HFFc6 (cell line): ENCODE measurements around the gene VHLL. TPM values are rescaled to one million over a fixed set of nuclear protein-coding genes. Genes with fewer than 3 reads are reported as not detected.
"Not testable (repeated sequence)": the region's sequence is repeated elsewhere in the genome, so short reads cannot be mapped to it uniquely, and the experiment has no call there.

Experiments
- DNase-seq: peaks from one replicate; pipeline ENCODE4 v3.0.0-alpha.2; 2018
- H3K27ac Mint-ChIP-seq: 2 replicates; pipeline ENCODE4 v1.8.0; 2020; ENCODE audit warnings: mild to moderate bottlenecking, mixed read lengths
- H3K27me3 Mint-ChIP-seq: 2 replicates; pipeline ENCODE4 v1.8.0; 2021; ENCODE audit warnings: mild to moderate bottlenecking, moderate library complexity, mixed read lengths; ENCODE audit not compliant: insufficient read depth
- H3K36me3 Mint-ChIP-seq: 2 replicates; pipeline ENCODE4 v1.8.0; 2021; ENCODE audit warnings: low read depth, mixed read lengths
- H3K4me1 Mint-ChIP-seq: 2 replicates; pipeline ENCODE4 v1.8.0; 2020; ENCODE audit warnings: low read depth, mixed read lengths
- H3K4me3 Mint-ChIP-seq: 2 replicates; pipeline ENCODE4 v1.8.0; 2020; ENCODE audit warnings: mild to moderate bottlenecking, moderate library complexity, mixed read lengths
- H3K9me3 Mint-ChIP-seq: 2 replicates; pipeline ENCODE4 v1.8.0; 2020; ENCODE audit warnings: mild to moderate bottlenecking, mixed read lengths
- CTCF ChIP-seq: fragments of 200-600 bp; sonication (generic); IDR thresholded peaks from 2 replicates; pipeline ENCODE4 v1.5.0; 2021; ENCODE audit warnings: antibody characterized with exemption, mild to moderate bottlenecking
- total RNA-seq, 6 experiments: library from RNA; stranded (reverse); fragmentation: NEBNext Ultra II Directional; extraction: Animal tissue kit (Norgen Biotek cat#: 25700); gene quantifications; 2 replicates in 1 of 6; 3 replicates in 5 of 6; pipeline ENCODE4 v1.2.3, GENCODE V29; 2021

The VHLL gene
- total RNA-seq, 6 experiments from 2014 or later: not detected

- Mint-ChIP-seq H3K9me3 (peaks cover 12% of the 10 kb centered on the region; the same call in 1 of the 2 replicates), H3K27ac (peak within 1 kb of the TSS; percentile 93), H3K4me1 (peaks cover 30% of the 10 kb centered on the region), H3K4me3 (peak within 1 kb of the TSS; percentile 97), H3K27me3 (peaks cover 4% of the 10 kb centered on the region), H3K36me3 (peaks cover 39% of the 10 kb centered on the region)
- peak; percentile 100 for DNase-seq
- no peak; the same call in 1 of the 2 replicates for TF ChIP-seq CTCF
These were observed 39.3 kb upstream of the VHLL start, which contains the start of the genes CCT3 and TSACC for GRCh38 chr1:156338180-156338976. Gene CCT3, minus strand, starts transcription at chr1:156338292. Its CDS starts 108 bp downstream, at chr1:156338184. Gene TSACC, plus strand, starts transcription at chr1:156338526. Its CDS starts 1,232 bp downstream, at chr1:156339758.

- peaks cover 41% of the 10 kb centered on the region for H3K36me3 Mint-ChIP-seq
- peaks cover 28% of the 10 kb centered on the region for H3K4me1 Mint-ChIP-seq
- peak overlapping the region; percentile 84 for H3K27ac Mint-ChIP-seq
- no peak for TF ChIP-seq CTCF
- no peak for DNase-seq
- H3K4me3 Mint-ChIP-seq: peak overlapping the region; percentile 97
- H3K9me3 Mint-ChIP-seq: peaks cover 12% of the 10 kb centered on the region; the same call in 1 of the 2 replicates
- H3K27me3 Mint-ChIP-seq: peaks cover 4% of the 10 kb centered on the region; the same call in 1 of the 2 replicates
These were observed 38.7 kb upstream of the VHLL start for GRCh38 chr1:156337888-156338179.

GRCh38 chr1:156337052-156337887, 38.2 kb upstream of the VHLL start:
- Mint-ChIP-seq H3K36me3 (peaks cover 41% of the 10 kb centered on the region), H3K4me3 (peak overlapping the region; percentile 97), H3K27me3 (peaks cover 4% of the 10 kb centered on the region; the same call in 1 of the 2 replicates), H3K9me3 (peaks cover 12% of the 10 kb centered on the region; the same call in 1 of the 2 replicates), H3K4me1 (peaks cover 22% of the 10 kb centered on the region), H3K27ac (peak overlapping the region; percentile 84)
- no peak for DNase-seq
- no peak for TF ChIP-seq CTCF

- Mint-ChIP-seq H3K4me1 (peaks cover 19% of the 10 kb centered on the region), H3K9me3 (peaks cover 12% of the 10 kb centered on the region; the same call in 1 of the 2 replicates), H3K36me3 (peaks cover 41% of the 10 kb centered on the region), H3K27ac (0 out of 2 replicates have a peak overlapping the region, but pooled peaks have one; percentile 11), H3K27me3 (peaks cover 4% of the 10 kb centered on the region; the same call in 1 of the 2 replicates), H3K4me3 (peak overlapping the region; percentile 97)
- DNase-seq: no peak
- TF ChIP-seq CTCF: peak; percentile 59
These were observed 37.1 kb upstream of the VHLL start for GRCh38 chr1:156336242-156336641.

- peaks cover 21% of the 10 kb centered on the region for H3K4me1 Mint-ChIP-seq
- not testable (repeated sequence) for H3K9me3 Mint-ChIP-seq, H3K27me3 Mint-ChIP-seq, H3K4me3 Mint-ChIP-seq
- peaks cover 28% of the 10 kb centered on the region for H3K36me3 Mint-ChIP-seq
- DNase-seq: peak; percentile 51
- H3K27ac Mint-ChIP-seq: peak overlapping the region; percentile 64
These were observed 24.1 kb upstream of the VHLL start for GRCh38 chr1:156323179-156323578.
